Smooth muscle cell of the coronary artery (primary cell): Measurements from ENCODE around the gene CCDC54. TPM values are rescaled to one million over a fixed set of nuclear protein-coding genes. Genes with fewer than 3 reads are reported as not detected.

Experiments used
- total RNA-seq: library from RNA; depleted of rRNA; stranded (reverse); fragments of >200 nt; gene quantifications from 2 replicates; pipeline ENCODE4 v1.2.3, GENCODE V29; 2014; ENCODE audit warnings: low replicate concordance

Gene CCDC54
- total RNA-seq = not detected in 2 replicates

DNA sequence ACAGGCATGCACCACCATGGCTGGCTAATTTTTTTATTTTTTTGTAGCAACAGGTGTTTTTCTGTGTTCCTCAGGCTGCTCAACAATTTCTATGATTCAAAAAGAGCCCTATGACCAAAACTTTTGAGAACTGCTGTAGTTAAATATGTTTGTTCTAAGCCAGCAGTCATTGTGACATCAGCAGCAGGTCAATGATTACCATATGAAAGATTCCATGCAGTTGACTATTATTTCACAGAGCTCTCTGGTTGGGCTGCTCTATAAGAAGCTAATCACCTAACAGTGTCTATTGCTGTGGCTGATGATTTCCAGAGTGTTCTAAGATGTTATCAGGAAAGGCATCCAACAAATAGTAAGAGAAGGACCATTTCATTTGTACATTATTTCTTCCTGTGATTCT, at the start of gene CCDC54:
Gene CCDC54 (plus strand): TSS at position 289 of the 400 bp plus-strand sequence. CDS start 149 bp downstream, outside the sequence.

Other genes with a start within 250 kb of the CCDC54 start
- gene BBX, start 145.5 kb downstream of the CCDC54 start, total RNA-seq = 29.0 and 43.8 TPM in 2 replicates